Measurements from ENCODE around the gene LSAMP.

DNA sequence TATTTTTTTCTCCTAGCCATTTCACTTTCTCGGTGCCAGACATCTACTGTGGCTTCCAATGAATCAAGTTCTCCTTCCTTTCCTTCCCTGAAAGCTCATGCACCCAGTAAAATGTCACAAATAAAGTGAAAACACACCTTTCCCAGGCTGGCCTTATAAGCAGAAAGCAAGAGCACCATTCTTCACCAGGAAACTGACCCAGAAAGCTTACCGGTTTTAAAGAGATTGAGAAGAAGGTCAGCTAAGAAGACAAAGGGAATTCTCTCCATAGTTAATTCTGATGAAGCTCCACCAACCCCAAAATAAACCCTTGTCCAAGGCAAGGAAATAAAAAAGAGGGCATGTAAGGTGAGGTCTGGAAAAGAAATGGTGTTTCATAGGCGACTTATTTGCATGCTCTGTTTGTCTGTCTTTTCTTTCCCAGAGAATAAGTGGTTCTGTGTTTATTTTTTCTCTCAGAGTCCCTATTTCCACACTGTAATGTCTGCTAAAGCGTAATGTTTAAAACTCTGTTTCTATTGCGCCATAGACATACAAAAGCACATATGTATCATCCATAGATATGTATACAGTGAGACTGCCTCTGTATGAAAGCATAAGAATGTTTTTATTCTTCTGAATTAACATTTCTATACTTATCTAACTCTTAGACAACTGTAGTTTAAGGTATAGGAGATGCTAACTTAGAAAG, 2.8 kb downstream of the LSAMP start:
- no peak for TF ChIP-seq POLR2AphosphoS5 (IDR thresholded peaks at IDR 0.05)
- TF ChIP-seq, protein P1, sequence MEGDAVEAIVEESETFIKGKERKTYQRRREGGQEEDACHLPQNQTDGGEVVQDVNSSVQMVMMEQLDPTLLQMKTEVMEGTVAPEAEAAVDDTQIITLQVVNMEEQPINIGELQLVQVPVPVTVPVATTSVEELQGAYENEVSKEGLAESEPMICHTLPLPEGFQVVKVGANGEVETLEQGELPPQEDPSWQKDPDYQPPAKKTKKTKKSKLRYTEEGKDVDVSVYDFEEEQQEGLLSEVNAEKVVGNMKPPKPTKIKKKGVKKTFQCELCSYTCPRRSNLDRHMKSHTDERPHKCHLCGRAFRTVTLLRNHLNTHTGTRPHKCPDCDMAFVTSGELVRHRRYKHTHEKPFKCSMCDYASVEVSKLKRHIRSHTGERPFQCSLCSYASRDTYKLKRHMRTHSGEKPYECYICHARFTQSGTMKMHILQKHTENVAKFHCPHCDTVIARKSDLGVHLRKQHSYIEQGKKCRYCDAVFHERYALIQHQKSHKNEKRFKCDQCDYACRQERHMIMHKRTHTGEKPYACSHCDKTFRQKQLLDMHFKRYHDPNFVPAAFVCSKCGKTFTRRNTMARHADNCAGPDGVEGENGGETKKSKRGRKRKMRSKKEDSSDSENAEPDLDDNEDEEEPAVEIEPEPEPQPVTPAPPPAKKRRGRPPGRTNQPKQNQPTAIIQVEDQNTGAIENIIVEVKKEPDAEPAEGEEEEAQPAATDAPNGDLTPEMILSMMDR (IDR thresholded peaks at IDR 0.05): no peak

All from esophagus muscularis mucosa (tissue), 3 donors.